ENCODE measurements around the gene CDKN2B-AS1.
"Not testable (repeated sequence)": the region's sequence is repeated elsewhere in the genome, so short reads cannot be mapped to it uniquely, and the experiment has no call there.

CDKN2B-AS1 gene

DNA sequence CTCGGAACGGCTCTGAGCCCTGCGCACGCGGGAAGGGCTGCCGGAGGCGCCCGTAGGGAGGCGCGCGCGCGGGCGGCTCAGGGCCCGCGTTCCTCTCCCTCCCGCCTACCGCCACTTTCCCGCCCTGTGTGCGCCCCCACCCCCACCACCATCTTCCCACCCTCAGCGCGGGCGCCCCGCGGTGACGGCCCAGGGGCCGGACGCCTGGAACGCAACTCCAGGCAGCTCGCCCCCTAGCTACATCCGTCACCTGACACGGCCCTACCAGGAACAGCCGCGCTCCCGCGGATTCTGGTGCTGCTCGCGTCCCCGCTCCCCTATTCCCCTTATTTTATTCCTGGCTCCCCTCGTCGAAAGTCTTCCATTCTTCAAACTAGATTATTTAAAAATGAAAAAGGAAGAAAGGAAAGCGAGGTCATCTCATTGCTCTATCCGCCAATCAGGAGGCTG lies at the start of gene CDKN2B-AS1 (continued):
- no peak for TF ChIP-seq ZNF37A (tag by site-specific recombination; IDR thresholded peaks at IDR 0.05)

DNA sequence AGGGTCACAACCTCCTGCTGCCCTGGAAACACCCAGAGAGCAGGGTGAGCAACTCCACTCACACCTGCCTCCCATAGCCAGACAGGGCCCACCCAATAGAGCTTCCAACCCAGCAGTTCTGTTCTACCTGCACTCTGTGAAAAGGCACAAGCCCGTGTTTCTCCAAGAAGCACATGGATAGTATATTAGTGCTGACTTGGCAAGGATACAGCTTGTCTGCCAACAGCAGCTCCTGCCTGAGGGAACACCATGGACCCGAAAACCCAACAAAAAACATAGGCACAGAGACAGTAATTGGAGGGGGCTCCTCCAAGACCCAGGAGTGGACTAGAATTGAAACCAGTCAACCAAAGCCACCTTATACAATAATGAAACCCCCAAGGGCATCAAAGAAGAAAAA lies 49.0 kb upstream of the CDKN2B-AS1 start:
- no peak overlapping the region for H3K4me3 ChIP-seq (ENCODE audit: low read depth, low read length)
- H3K36me3 ChIP-seq (ENCODE audit: control insufficient read depth in 2 of 2, insufficient read depth in 1 of 2, low read length in 2 of 2), result no peaks in the 10 kb centered on the region
- ChIA-PET POLR2A (interaction anchor here (0.7 to 1.0 kb wide), 2 partner anchors 15 to 478 kb away, joined by 3 to 7 read pairs; no protein-coding TSS in a partner anchor), CTCF (no interaction called here)
- TF ChIP-seq ZNF146 (tag by site-specific recombination; IDR thresholded peaks at IDR 0.05), result no peak
- no peak for TF ChIP-seq ZNF549 (tag by site-specific recombination; IDR thresholded peaks at IDR 0.05)
- TF ChIP-seq, protein P1, sequence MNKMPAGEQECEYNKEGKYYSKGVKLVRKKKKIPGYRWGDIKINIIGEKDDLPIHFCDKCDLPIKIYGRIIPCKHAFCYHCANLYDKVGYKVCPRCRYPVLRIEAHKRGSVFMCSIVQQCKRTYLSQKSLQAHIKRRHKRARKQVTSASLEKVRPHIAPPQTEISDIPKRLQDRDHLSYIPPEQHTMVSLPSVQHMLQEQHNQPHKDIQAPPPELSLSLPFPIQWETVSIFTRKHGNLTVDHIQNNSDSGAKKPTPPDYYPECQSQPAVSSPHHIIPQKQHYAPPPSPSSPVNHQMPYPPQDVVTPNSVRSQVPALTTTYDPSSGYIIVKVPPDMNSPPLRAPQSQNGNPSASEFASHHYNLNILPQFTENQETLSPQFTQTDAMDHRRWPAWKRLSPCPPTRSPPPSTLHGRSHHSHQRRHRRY (tag by site-specific recombination; IDR thresholded peaks at IDR 0.05), result no peak
- no peak for TF ChIP-seq MEIS1 (CRISPR knock-in tag; IDR thresholded peaks at IDR 0.05; ENCODE audit: borderline replicate concordance)
- no peak for TF ChIP-seq EGR2 (tag by site-specific recombination; IDR thresholded peaks at IDR 0.05; ENCODE audit: low read depth)
- no peak for TF ChIP-seq ZFHX2 (tag by site-specific recombination; conservative IDR thresholded peaks at IDR 0.05)
- no peak for TF ChIP-seq ZNF621 (tag by site-specific recombination; IDR thresholded peaks at IDR 0.05)
- no peak for TF ChIP-seq ZNF132 (tag by site-specific recombination; IDR thresholded peaks at IDR 0.05; ENCODE audit: borderline replicate concordance)
- no peak for TF ChIP-seq KLF10 (tag by site-specific recombination; IDR thresholded peaks at IDR 0.05)
- no peak for TF ChIP-seq ZNF433 (tag by site-specific recombination; IDR thresholded peaks at IDR 0.05; ENCODE audit: low read depth)
- no peak for TF ChIP-seq ZIC2 (tag by site-specific recombination; IDR thresholded peaks at IDR 0.05)
- TF ChIP-seq ZBTB8A (tag by site-specific recombination; IDR thresholded peaks at IDR 0.05), result no peak
- no peak overlapping the region for H3K27ac ChIP-seq (ENCODE audit: extremely low read depth, low read depth, low read length)
- H3K9me3 ChIP-seq (ENCODE audit: control insufficient read depth, insufficient read depth, low read depth, low read length), result no peaks in the 10 kb centered on the region
- no peaks in the 10 kb centered on the region for H3K4me1 ChIP-seq (ENCODE audit: control insufficient read depth, insufficient read depth, low read length)

DNA sequence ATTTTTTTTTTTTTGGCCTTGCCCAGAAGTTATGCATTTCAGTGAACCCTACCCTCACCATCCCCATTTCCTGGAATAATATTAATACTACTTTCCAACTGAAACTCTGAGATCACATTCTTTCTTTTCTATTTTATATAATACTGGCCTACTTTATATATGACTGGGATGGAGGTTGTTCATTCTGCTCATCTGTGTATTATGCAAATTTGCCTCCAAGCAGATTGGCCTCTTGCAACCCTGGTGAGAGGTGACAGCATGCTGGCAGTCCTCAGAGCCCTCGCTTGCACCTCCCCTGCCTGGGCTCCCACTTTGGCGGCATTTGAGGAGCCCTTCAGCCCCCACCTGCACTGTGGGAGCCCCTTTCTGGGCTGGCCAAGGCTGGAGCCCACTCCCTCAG lies 35.8 kb upstream of the CDKN2B-AS1 start:
- H3K36me3 ChIP-seq (ENCODE audit: control insufficient read depth in 2 of 2, insufficient read depth in 1 of 2, low read length in 2 of 2), result no peaks in the 10 kb centered on the region
- no peak overlapping the region for H3K4me3 ChIP-seq (ENCODE audit: low read depth, low read length)
- CTCF ChIA-PET, result no interaction called here
- POLR2A ChIA-PET, result no interaction called here
- TF ChIP-seq GLIS1 (tag by site-specific recombination; IDR thresholded peaks at IDR 0.05) (no peak), ZNF48 (tag by site-specific recombination; IDR thresholded peaks at IDR 0.05) (no peak), ZNF132 (tag by site-specific recombination; IDR thresholded peaks at IDR 0.05; ENCODE audit: borderline replicate concordance) (no peak), SCRT1 (tag by site-specific recombination; IDR thresholded peaks at IDR 0.05; ENCODE audit: borderline replicate concordance) (no peak), ZNF585B (tag by site-specific recombination; IDR thresholded peaks at IDR 0.05) (no peak), PRDM1 (tag by site-specific recombination; IDR thresholded peaks at IDR 0.05) (no peak), ZNF514 (tag by site-specific recombination; IDR thresholded peaks at IDR 0.05) (no peak), ZNF792 (tag by site-specific recombination; IDR thresholded peaks at IDR 0.05) (no peak), ZNF274 (IDR thresholded peaks at IDR 0.05; ENCODE audit: low read length) (no peak), ZNF274 (tag by site-specific recombination; IDR thresholded peaks at IDR 0.05; ENCODE audit: borderline replicate concordance) (no peak), ZNF416 (tag by site-specific recombination; IDR thresholded peaks at IDR 0.05) (no peak), ZNF394 (tag by site-specific recombination; IDR thresholded peaks at IDR 0.05; ENCODE audit: borderline replicate concordance) (no peak), ZNF133 (tag by site-specific recombination; IDR thresholded peaks at IDR 0.05) (no peak), WT1 (tag by site-specific recombination; IDR thresholded peaks at IDR 0.05) (no peak), ZSCAN23 (tag by site-specific recombination; IDR thresholded peaks at IDR 0.05) (no peak), ZNF341 (tag by site-specific recombination; IDR thresholded peaks at IDR 0.05; ENCODE audit: low read depth) (no peak), ZXDB (tag by site-specific recombination; IDR thresholded peaks at IDR 0.05) (no peak), SP3 (tag by site-specific recombination; IDR thresholded peaks at IDR 0.05) (no peak), ZNF785 (tag by site-specific recombination; IDR thresholded peaks at IDR 0.05) (no peak), ZFHX2 (tag by site-specific recombination; conservative IDR thresholded peaks at IDR 0.05) (no peak)
- TF ChIP-seq, protein P2, sequence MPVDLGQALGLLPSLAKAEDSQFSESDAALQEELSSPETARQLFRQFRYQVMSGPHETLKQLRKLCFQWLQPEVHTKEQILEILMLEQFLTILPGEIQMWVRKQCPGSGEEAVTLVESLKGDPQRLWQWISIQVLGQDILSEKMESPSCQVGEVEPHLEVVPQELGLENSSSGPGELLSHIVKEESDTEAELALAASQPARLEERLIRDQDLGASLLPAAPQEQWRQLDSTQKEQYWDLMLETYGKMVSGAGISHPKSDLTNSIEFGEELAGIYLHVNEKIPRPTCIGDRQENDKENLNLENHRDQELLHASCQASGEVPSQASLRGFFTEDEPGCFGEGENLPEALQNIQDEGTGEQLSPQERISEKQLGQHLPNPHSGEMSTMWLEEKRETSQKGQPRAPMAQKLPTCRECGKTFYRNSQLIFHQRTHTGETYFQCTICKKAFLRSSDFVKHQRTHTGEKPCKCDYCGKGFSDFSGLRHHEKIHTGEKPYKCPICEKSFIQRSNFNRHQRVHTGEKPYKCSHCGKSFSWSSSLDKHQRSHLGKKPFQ (tag by site-specific recombination; IDR thresholded peaks at IDR 0.05), result no peak
- H3K4me1 ChIP-seq (ENCODE audit: control insufficient read depth, insufficient read depth, low read length), result no peaks in the 10 kb centered on the region
- no peaks in the 10 kb centered on the region for H3K9me3 ChIP-seq (ENCODE audit: control insufficient read depth, insufficient read depth, low read depth, low read length)
- no peak overlapping the region for H3K27ac ChIP-seq (ENCODE audit: extremely low read depth, low read depth, low read length)

DNA sequence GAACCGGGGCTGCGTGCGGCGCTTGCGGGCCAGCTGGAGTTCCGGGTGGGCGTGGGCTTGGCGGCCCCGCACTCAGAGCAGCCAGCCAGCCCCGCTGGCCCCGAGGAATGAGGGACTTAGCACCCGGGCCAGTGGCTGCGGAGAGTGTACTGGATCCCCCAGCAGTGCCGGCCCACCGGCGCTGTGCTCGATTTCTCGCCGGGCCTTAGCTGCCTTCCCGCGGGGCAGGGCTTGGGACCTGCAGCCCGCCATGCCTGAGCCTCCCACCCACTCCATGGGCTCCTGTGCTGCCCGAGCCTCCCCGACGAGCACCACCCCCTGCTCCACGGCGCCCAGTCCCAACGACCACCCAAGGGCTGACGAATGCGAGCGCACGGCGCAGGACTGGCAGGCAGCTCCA lies 35.3 kb upstream of the CDKN2B-AS1 start:
- H3K36me3 ChIP-seq (ENCODE audit: control insufficient read depth in 2 of 2, insufficient read depth in 1 of 2, low read length in 2 of 2); H3K4me3 ChIP-seq (ENCODE audit: low read depth, low read length); POLR2A ChIA-PET; H3K9me3 ChIP-seq (ENCODE audit: control insufficient read depth, insufficient read depth, low read depth, low read length); H3K4me1 ChIP-seq (ENCODE audit: control insufficient read depth, insufficient read depth, low read length); H3K27ac ChIP-seq (ENCODE audit: extremely low read depth, low read depth, low read length); CTCF ChIA-PET: not testable (repeated sequence)
